Left lung (tissue), 10 donors: ENCODE data around the gene SSUH2. TPM values are rescaled to one million over a fixed set of nuclear protein-coding genes. Genes with fewer than 3 reads are reported as not detected.

Experiments
- ATAC-seq: fragments of 200-7000 bp; cut with Tn5 transposase; one replicate; pipeline ENCODE4 v1.9.1; 2020; ENCODE audit warnings: moderate library complexity
- DNase-seq, 4 donors: peaks; one replicate each; pipeline ENCODE4 v3.0.0-alpha.2; 2013 to 2020
- H3K27ac ChIP-seq, 2 donors: fragments of 200-600 bp; sonication (generic) in 1 of 2; one replicate each; pipeline versions ENCODE4 v1.5.0 to v1.8.0; 2020 to 2021
- H3K27me3 ChIP-seq, 2 donors: fragments of 200-600 bp; sonication (generic) in 1 of 2; one replicate each; pipeline versions ENCODE4 v1.5.0 to v1.8.0; 2020 to 2021
- H3K36me3 ChIP-seq, 2 donors: fragments of 200-600 bp; sonication (generic) in 1 of 2; one replicate each; pipeline versions ENCODE4 v1.5.0 to v1.8.0; 2020 to 2021
- H3K4me1 ChIP-seq, 2 donors: fragments of 200-600 bp; one replicate each; pipeline ENCODE4 v1.8.0; 2021
- H3K4me3 ChIP-seq, 2 donors: fragments of 200-600 bp; sonication (generic) in 1 of 2; one replicate each; pipeline versions ENCODE4 v1.5.0 to v1.8.0; 2020 to 2021; ENCODE audit warnings: mild to moderate bottlenecking in 1 of 2
- H3K9me3 ChIP-seq, 2 donors: fragments of 200-600 bp; sonication (generic) in 1 of 2; one replicate each; pipeline versions ENCODE4 v1.5.0 to v1.8.0; 2020 to 2021
- CTCF ChIP-seq, 2 donors: fragments of 200-600 bp; sonication (generic) in 1 of 2; IDR thresholded peaks; one replicate each; pipeline versions ENCODE4 v1.5.0 to v1.8.0; 2021; ENCODE audit warnings: antibody characterized with exemption in 2 of 2
- intact Hi-C, 2 donors: fragments of 100-400 bp; cut with DNase I; formaldehyde crosslinking; loops; one replicate each; pipeline versions ENCODE4 v1.11.2 to v1.14.2; 2022
- polyA plus RNA-seq, 6 donors: library from polyadenylated mRNA; unstranded; fragments of 120-200 nt; gene quantifications; one replicate each; pipeline ENCODE4 v1.2.1, GENCODE V29; 2013; ENCODE audit not compliant: insufficient read length in 6 of 6
- total RNA-seq, 2 donors: library from RNA; stranded (reverse); fragmentation: NEBNext Ultra II Directional; extraction: Animal tissue kit (Norgen Biotek cat#: 25700); gene quantifications; one replicate each; pipeline ENCODE4 v1.2.1, GENCODE V29; 2021
- donor health status: DM: no; HTN: yes; CAD: no.
- donor health status: DM: no; HTN: no; CAD: no.

The SSUH2 gene
- total and polyA plus RNA-seq, 8 donors, result 0.29 to 3.1 (median 1.8) TPM

GRCh38 chr3:8618950-8619349 is 25.6 kb downstream of the SSUH2 start:
- peaks cover 0 to 6% of the 10 kb centered on the region in 2 donors for H3K9me3 ChIP-seq
- no peaks in the 10 kb centered on the region for H3K27me3 ChIP-seq
- no peak for TF ChIP-seq CTCF (IDR thresholded peaks at IDR 0.05)
- H3K4me1 ChIP-seq, result peaks cover 8 to 12% of the 10 kb centered on the region in 2 donors
- no peak for ATAC-seq
- no peak overlapping the region for H3K4me3 ChIP-seq
- intact Hi-C loops, result no loop called here
- H3K27ac ChIP-seq, result no peak overlapping the region
- no peaks in the 10 kb centered on the region for H3K36me3 ChIP-seq
- no peak for DNase-seq

GRCh38 chr3:8617921-8618320 is 26.7 kb downstream of the SSUH2 start:
- Histone ChIP-seq H3K36me3 (no peaks in the 10 kb centered on the region), H3K27ac (no peak overlapping the region), H3K27me3 (no peaks in the 10 kb centered on the region), H3K4me1 (peaks cover 4 to 5% of the 10 kb centered on the region in 2 donors), H3K9me3 (peaks cover 0 to 6% of the 10 kb centered on the region in 2 donors), H3K4me3 (no peak overlapping the region)
- no peak for TF ChIP-seq CTCF (IDR thresholded peaks at IDR 0.05)
- DNase-seq (no peak), ATAC-seq (no peak)
- intact Hi-C loops, result no loop called here

GRCh38 chr3:8610951-8611350 is 33.6 kb downstream of the SSUH2 start:
- TF ChIP-seq CTCF (IDR thresholded peaks at IDR 0.05), result no peak
- no peak for ATAC-seq

GRCh38 chr3:8608791-8609467 is 35.7 kb downstream of the SSUH2 start:
- Histone ChIP-seq H3K4me3 (no peak overlapping the region), H3K36me3 (no peaks in the 10 kb centered on the region), H3K27me3 (no peaks in the 10 kb centered on the region), H3K9me3 (no peaks in the 10 kb centered on the region), H3K27ac (no peak overlapping the region), H3K4me1 (peaks cover 0 to 5% of the 10 kb centered on the region in 2 donors)
- ATAC-seq (no peak), DNase-seq (no peak)
- intact Hi-C loops, result no loop called here
- TF ChIP-seq CTCF (IDR thresholded peaks at IDR 0.05), result no peak

More at GRCh38 chr3:8610951-8611350, 33.6 kb downstream of the SSUH2 start:
- Histone ChIP-seq H3K4me3 (no peak overlapping the region), H3K9me3 (no peaks in the 10 kb centered on the region), H3K36me3 (no peaks in the 10 kb centered on the region), H3K27ac (no peak overlapping the region), H3K27me3 (no peaks in the 10 kb centered on the region), H3K4me1 (peaks cover 0 to 5% of the 10 kb centered on the region in 2 donors)
- intact Hi-C loops, result no loop called here
- DNase-seq, result no peak

GRCh38 chr3:8608041-8608790 is 36.4 kb downstream of the SSUH2 start:
- no peak overlapping the region for H3K27ac ChIP-seq
- intact Hi-C loops, result no loop called here
- no peak for TF ChIP-seq CTCF (IDR thresholded peaks at IDR 0.05)
- no peak for DNase-seq
- H3K36me3 ChIP-seq, result no peaks in the 10 kb centered on the region
- H3K4me3 ChIP-seq, result no peak overlapping the region
- H3K27me3 ChIP-seq, result no peaks in the 10 kb centered on the region
- no peak for ATAC-seq
- no peaks in the 10 kb centered on the region for H3K9me3 ChIP-seq
- H3K4me1 ChIP-seq, result peaks cover 0 to 5% of the 10 kb centered on the region in 2 donors
